Gastroesophageal sphincter (tissue), 3 donors: ENCODE measurements around the gene ICOS.

Experiments
- EP300 ChIP-seq: sonication (generic); formaldehyde crosslinking; IDR thresholded peaks from one replicate; pipeline ENCODE4 v1.6.1; 2017; ENCODE audit warnings: antibody characterized with exemption, mild to moderate bottlenecking
- POLR2A ChIP-seq, 2 donors: fragments of 450-650 bp; IDR thresholded peaks; one replicate each; pipeline ENCODE4 v1.6.1; 2017; ENCODE audit warnings: antibody characterized with exemption in 2 of 2, mild to moderate bottlenecking in 2 of 2, moderate library complexity in 1 of 2
- POLR2AphosphoS5 ChIP-seq: sonication (generic); formaldehyde crosslinking; IDR thresholded peaks from one replicate; pipeline ENCODE4 v1.6.1; 2017; ENCODE audit warnings: antibody characterized with exemption
- TF ChIP-seq, protein P1 (sequence below), 4 experiments: fragments of 200-600 bp in 2 of 4; fragments of 450-650 bp in 2 of 4; sonication (generic) in 1 of 4; IDR thresholded peaks; one replicate each; pipeline ENCODE4 v1.5.1; 2017 to 2019; ENCODE audit warnings: antibody characterized with exemption in 4 of 4, mild to moderate bottlenecking in 2 of 4, moderate library complexity in 2 of 4

DNA sequence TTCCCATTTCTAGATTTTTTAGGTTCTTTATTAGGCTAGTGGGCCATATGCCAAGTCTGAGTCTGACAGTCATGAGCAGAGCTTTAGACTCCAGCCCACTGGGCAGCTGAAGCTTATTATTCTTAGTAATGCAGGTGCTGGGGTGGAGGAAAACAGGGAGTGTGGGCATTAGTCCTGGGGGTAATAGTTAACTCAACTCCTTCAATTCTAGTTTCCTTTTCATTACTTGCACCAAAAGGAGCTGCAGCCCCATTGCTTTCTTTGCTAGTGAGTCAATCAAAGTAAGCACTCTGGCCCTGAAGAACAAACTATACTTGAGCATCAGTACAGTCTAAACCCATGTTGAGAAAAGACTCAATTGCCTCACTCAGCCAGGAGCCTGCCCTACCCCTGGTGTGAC, 35.5 kb downstream of the ICOS start:
- TF ChIP-seq, protein P1, sequence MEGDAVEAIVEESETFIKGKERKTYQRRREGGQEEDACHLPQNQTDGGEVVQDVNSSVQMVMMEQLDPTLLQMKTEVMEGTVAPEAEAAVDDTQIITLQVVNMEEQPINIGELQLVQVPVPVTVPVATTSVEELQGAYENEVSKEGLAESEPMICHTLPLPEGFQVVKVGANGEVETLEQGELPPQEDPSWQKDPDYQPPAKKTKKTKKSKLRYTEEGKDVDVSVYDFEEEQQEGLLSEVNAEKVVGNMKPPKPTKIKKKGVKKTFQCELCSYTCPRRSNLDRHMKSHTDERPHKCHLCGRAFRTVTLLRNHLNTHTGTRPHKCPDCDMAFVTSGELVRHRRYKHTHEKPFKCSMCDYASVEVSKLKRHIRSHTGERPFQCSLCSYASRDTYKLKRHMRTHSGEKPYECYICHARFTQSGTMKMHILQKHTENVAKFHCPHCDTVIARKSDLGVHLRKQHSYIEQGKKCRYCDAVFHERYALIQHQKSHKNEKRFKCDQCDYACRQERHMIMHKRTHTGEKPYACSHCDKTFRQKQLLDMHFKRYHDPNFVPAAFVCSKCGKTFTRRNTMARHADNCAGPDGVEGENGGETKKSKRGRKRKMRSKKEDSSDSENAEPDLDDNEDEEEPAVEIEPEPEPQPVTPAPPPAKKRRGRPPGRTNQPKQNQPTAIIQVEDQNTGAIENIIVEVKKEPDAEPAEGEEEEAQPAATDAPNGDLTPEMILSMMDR (IDR thresholded peaks at IDR 0.05), result no peak
- TF ChIP-seq POLR2A (IDR thresholded peaks at IDR 0.05), result no peak
- TF ChIP-seq POLR2AphosphoS5, result no peak
- TF ChIP-seq EP300, result no peak
